ACC112 (cell line): Measurements from ENCODE around the gene SMCO4.

ENCODE experiments used
- H2AFZ ChIP-seq: fragments of 200-600 bp; sonication (generic); one replicate; pipeline ENCODE4 v1.6.0; 2017; ENCODE audit warnings: antibody characterized with exemption, low read length; ENCODE audit not compliant: unreplicated experiment
- H3K27ac ChIP-seq: fragments of 200-600 bp; sonication (generic); 2 replicates; pipeline ENCODE4 v1.5.1; 2014; ENCODE audit warnings: low read depth, mild to moderate bottlenecking, antibody characterized with exemption, low read length, moderate library complexity
- H3K27me3 ChIP-seq: fragments of 200-600 bp; sonication (generic); 2 replicates; pipeline ENCODE4 v1.6.1; 2014; ENCODE audit warnings: mild to moderate bottlenecking, antibody characterized with exemption, low read length, moderate library complexity, mixed read lengths; ENCODE audit not compliant: insufficient read depth
- H3K36me3 ChIP-seq: fragments of 200-600 bp; sonication (generic); 2 replicates; pipeline ENCODE4 v1.6.1; 2016; ENCODE audit warnings: mild to moderate bottlenecking, antibody characterized with exemption, low read length, moderate library complexity, mixed read lengths; ENCODE audit not compliant: insufficient read depth
- H3K4me1 ChIP-seq: fragments of 200-600 bp; sonication (generic); one replicate; pipeline ENCODE4 v1.6.1; 2016; ENCODE audit warnings: low read length, mixed read lengths; ENCODE audit not compliant: insufficient read depth, unreplicated experiment, control insufficient read depth
- H3K4me3 ChIP-seq: fragments of 200-600 bp; sonication (generic); 2 replicates; pipeline ENCODE4 v1.5.1; 2014; ENCODE audit warnings: mild to moderate bottlenecking, low read depth, low read length
- H3K79me2 ChIP-seq: fragments of 200-600 bp; sonication (generic); one replicate; pipeline ENCODE4 v1.6.0; 2016; ENCODE audit warnings: low read length; ENCODE audit not compliant: control insufficient read depth, unreplicated experiment, insufficient read depth

SMCO4 gene

DNA sequence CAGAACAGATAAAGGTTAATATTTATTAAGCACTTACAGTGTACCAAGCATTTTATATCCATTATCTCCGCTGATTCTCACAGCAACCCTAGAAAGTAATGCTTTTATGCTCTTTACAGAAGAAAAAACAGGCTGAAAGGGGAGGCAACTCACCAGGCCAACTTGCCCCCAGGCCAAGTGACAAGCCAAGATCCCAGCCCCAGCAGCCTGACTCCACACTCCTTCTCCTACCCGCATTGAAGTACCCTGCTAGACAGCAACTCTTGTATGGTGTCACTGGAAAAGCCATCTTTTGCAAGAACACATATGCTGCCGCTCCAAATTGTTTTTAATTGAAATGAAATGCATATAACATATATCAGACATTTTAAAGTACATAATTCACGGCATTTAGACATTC lies 25.6 kb downstream of the SMCO4 start:
- Histone ChIP-seq H3K27ac (no peak overlapping the region), H3K4me1 (no peaks in the 10 kb centered on the region)

DNA sequence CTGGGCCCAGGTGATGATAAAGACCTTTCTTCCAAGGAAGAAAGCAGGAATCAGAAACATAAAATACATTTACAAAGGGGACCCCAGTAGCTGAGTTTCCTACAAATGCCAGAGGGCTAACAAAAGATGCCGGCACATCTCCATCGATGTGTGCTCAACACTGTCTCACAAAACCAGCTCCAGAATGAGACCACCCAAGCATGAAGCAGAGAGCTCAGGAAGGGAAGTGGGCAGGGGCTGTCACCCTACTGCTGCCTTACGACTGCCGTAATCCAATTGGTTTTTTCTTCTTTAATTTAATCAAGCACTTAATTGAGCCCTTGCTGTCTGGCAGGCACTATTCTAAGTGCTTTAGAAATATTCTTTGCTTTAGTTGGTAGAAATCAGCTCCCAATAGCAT lies 26.1 kb downstream of the SMCO4 start:
- no peaks in the 10 kb centered on the region for H3K4me1 ChIP-seq
- H3K27ac ChIP-seq = no peak overlapping the region
- no peaks in the 10 kb centered on the region for H3K79me2 ChIP-seq
- H3K4me3 ChIP-seq = no peak overlapping the region
- no peaks in the 10 kb centered on the region for H3K36me3 ChIP-seq
- no peaks in the 10 kb centered on the region for H3K27me3 ChIP-seq
- H2AFZ ChIP-seq = no peak overlapping the region

More for the DNA sequence above, 25.6 kb downstream of the SMCO4 start:
- Histone ChIP-seq H3K4me3 (no peak overlapping the region), H3K36me3 (no peaks in the 10 kb centered on the region), H3K79me2 (no peaks in the 10 kb centered on the region), H3K27me3 (no peaks in the 10 kb centered on the region), H2AFZ (no peak overlapping the region)

DNA sequence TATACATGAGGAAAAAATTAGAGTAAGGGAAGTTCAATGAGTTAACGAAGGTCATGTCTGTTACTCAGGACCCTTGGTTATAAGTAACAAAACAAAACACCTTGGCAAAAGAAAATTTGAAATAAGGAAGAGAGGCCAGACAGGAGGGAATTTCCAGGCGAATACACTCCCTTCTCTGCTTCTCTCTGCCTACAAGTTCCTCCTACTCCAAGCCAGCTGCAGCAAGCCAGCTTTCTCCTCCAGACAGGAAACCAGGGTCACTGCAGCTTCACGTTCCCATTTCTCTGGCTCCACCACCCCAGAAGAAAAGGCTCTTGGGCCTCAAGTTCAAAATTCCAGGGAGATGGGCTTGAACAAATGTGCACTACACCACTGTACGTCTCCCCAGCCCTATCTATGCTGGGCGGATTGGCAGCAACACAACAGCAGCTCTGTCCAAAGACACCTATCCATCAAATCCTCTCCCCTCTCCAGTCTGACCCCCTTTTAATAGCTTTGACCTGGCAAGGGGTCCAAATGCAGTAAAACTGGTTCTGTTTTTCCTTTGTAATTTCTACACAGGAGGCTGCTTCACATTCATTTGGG lies 27.7 kb downstream of the SMCO4 start:
- H3K4me3 ChIP-seq = no peak overlapping the region
- H2AFZ ChIP-seq = no peak overlapping the region
- H3K27me3 ChIP-seq = no peaks in the 10 kb centered on the region
- no peaks in the 10 kb centered on the region for H3K36me3 ChIP-seq
- H3K79me2 ChIP-seq = no peaks in the 10 kb centered on the region
- no peak overlapping the region for H3K27ac ChIP-seq
- no peaks in the 10 kb centered on the region for H3K4me1 ChIP-seq

DNA sequence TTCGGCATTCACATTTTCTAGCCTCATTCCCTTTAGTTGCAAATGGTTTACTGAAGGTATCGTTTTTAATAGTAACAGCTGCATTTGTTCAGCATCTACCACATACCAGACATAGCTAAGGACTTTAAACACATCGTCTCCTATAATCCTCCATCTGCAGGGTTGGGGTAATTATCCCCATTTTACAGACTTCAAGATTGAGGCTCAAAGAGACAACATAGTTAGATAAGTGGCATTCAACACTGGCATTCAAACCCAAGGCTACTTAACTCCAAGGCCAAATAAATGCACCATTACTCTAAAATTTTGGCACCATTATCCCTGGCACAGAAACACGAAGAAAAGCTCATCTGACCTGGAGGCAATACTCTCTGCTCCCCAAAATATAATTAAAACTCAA lies 28.5 kb downstream of the SMCO4 start:
- H3K4me1 ChIP-seq = no peaks in the 10 kb centered on the region
- no peak overlapping the region for H3K4me3 ChIP-seq
- no peak overlapping the region for H3K27ac ChIP-seq
- no peak overlapping the region for H2AFZ ChIP-seq
- H3K79me2 ChIP-seq = no peaks in the 10 kb centered on the region
- H3K27me3 ChIP-seq = no peaks in the 10 kb centered on the region
- H3K36me3 ChIP-seq = no peaks in the 10 kb centered on the region

DNA sequence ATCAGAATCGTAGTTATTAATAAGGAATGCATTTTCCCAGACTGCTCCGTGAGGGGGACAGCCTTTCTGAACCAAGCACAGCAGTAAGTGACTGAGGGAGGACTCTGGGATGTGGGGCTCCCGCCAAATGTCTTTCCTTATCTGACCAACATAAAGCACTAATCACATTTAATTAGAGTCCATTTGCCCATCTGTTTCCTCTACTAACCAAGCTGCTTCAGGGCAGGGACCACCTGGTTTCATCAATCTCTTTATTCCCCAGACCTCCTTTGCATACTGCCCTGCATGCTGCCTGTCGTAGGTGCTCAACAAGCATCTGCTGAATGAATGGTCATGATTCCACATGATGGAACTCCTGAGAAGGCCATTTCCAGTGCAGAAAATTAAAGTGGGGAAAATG lies 29.4 kb downstream of the SMCO4 start:
- Histone ChIP-seq H3K27me3 (no peaks in the 10 kb centered on the region), H3K79me2 (no peaks in the 10 kb centered on the region), H2AFZ (no peak overlapping the region), H3K27ac (no peak overlapping the region), H3K4me3 (no peak overlapping the region), H3K4me1 (no peaks in the 10 kb centered on the region), H3K36me3 (no peaks in the 10 kb centered on the region)

DNA sequence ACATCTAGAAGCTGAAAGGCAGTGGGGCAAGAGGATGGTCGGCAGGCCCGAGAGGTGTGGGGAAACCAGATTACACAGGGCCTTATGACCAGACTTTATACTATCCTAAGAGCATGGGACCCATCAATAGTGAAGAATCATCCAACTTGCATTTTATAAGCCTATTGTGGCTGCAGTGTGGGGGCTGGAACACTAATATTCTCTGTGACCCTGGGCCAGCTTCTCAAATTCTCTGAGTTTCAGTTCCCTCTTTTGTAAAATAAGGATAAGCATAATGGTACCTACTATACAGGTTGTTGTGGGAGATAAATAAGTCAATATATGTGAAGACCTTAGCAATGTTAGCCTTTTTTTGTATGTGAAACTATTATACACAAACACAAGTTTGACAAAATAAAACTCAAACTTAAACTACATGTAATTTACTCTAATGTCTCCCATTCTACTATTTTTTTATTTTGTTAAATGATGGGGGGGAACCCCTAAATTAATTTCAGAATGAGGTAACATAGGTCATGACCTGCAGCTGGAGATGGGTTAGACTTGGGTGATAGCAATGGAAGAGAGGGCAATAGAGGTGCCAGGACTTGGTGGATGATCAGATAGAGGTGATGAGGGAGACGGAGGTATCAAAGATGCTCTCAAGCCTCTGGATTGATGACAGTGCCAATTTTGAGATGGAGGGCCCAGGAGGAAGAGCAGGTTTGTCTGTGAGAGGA lies 30.1 kb downstream of the SMCO4 start:
- no peak overlapping the region for H2AFZ ChIP-seq
- H3K4me3 ChIP-seq = no peak overlapping the region
- no peaks in the 10 kb centered on the region for H3K27me3 ChIP-seq
- H3K4me1 ChIP-seq = no peaks in the 10 kb centered on the region
- H3K27ac ChIP-seq = no peak overlapping the region
- no peaks in the 10 kb centered on the region for H3K79me2 ChIP-seq
- H3K36me3 ChIP-seq = no peaks in the 10 kb centered on the region

DNA sequence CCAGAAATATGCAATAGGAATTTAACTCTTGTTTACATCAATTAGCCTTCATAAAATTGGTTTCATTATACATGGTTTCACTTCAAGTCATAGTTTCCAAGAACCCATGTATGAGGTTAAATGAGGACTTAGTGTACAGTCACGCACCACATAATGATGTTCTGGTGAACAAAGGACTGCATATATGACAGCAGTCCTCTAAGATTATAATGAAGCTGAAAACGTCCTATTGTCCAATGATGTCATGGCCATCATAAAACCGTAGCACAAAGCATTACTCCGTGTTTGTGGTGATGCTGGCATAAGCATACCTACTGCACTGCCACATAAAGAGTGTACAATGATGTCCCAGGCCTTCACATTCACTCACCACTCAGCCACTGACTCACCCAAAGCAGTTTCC lies 31.1 kb downstream of the SMCO4 start:
- H3K4me1 ChIP-seq = no peaks in the 10 kb centered on the region
- no peaks in the 10 kb centered on the region for H3K79me2 ChIP-seq
- no peak overlapping the region for H3K27ac ChIP-seq
- H3K36me3 ChIP-seq = no peaks in the 10 kb centered on the region
- H3K27me3 ChIP-seq = no peaks in the 10 kb centered on the region
- H3K4me3 ChIP-seq = no peak overlapping the region
- no peak overlapping the region for H2AFZ ChIP-seq

DNA sequence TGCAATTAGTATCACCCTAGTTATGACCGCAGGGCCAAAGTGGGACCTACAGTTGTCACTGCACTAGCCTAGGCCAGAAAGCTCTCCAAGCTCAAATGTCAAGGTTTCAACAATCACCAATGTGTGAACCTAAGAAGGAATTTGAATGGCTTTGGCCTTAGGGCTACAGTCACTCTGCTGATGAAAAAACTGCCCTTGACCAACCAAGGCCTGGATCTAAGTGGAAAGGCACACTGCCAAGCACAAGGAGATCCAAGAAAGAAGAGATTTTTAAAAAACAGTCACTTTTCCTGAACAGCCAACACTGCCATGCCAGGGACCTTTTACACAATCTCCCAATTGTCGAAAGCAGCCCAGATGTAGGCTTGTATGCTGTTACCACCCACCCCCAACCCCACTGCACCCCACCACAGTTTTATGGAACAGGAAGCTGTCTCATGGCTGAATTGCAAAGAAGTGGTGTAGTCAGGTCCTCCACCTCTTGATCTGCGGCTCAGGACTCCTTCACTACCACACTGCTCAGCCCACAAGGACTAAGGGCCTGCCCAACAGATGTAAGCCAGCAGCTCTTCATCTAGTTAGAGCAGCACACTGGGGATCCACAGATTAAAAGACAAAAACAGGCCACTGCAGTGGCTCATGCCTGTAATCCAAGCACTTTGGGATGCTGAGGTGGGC lies 32.9 kb downstream of the SMCO4 start:
- no peaks in the 10 kb centered on the region for H3K79me2 ChIP-seq

DNA sequence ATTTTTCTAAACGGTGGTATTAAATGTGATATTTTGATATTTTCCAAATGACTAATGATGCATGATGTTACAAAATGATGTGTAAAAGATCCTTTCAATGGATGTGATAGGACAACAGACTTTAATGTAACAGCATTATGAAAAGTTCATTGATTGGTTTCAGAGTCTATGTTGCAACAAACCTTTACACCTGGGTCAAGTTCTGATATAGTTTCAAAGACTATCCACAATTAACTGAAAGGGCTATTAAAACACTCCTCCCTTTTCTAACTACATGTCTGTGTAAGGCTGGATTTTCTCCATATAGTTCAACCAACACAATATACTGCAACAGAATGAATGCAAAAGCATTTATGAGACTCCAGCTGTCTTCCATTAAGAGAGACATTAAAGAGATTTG lies 35.7 kb downstream of the SMCO4 start:
- no peaks in the 10 kb centered on the region for H3K27me3 ChIP-seq
- no peak overlapping the region for H2AFZ ChIP-seq
- H3K4me1 ChIP-seq = no peaks in the 10 kb centered on the region

More for the DNA sequence above, 32.9 kb downstream of the SMCO4 start:
- H3K27me3 ChIP-seq = no peaks in the 10 kb centered on the region
- H3K4me1 ChIP-seq = no peaks in the 10 kb centered on the region
- no peak overlapping the region for H3K4me3 ChIP-seq
- H3K27ac ChIP-seq = no peak overlapping the region
- H3K36me3 ChIP-seq = no peaks in the 10 kb centered on the region
- no peak overlapping the region for H2AFZ ChIP-seq

DNA sequence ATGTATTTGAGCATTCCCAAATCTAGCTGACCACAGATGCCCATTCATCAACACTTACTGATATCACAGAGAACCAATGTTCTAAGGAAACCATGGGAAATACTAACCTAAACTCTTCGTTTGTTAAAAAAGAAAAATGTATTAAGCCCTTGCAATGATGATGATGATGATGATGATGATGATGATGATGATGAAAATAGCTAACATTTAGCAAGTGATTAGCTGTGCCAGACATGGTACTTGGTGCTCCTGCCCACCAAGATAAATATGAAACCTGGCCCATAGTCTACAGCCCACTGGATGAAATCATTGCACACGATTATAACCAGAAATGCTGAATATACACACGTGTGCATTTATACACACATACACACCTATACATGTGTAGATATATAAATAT lies 37.5 kb downstream of the SMCO4 start:
- Histone ChIP-seq H3K27me3 (no peaks in the 10 kb centered on the region), H3K79me2 (no peaks in the 10 kb centered on the region), H3K36me3 (no peaks in the 10 kb centered on the region), H2AFZ (no peak overlapping the region), H3K4me3 (no peak overlapping the region), H3K27ac (no peak overlapping the region), H3K4me1 (no peaks in the 10 kb centered on the region)

More for the DNA sequence above, 35.7 kb downstream of the SMCO4 start:
- Histone ChIP-seq H3K79me2 (no peaks in the 10 kb centered on the region), H3K36me3 (no peaks in the 10 kb centered on the region), H3K27ac (no peak overlapping the region), H3K4me3 (no peak overlapping the region)
